WI38 (cell line): ENCODE measurements around the gene GMDS.
"Not testable (repeated sequence)": the region's sequence is repeated elsewhere in the genome, so short reads cannot be mapped to it uniquely, and the experiment has no call there.

Experiments
- H3K4me3 ChIP-seq: 2 replicates; pipeline ENCODE4 v1.5.1; 2011; ENCODE audit warnings: low read depth, mild to moderate bottlenecking, control low read depth, low read length
- CTCF ChIP-seq: IDR thresholded peaks from 2 replicates; pipeline ENCODE4 v1.5.1; 2012; ENCODE audit warnings: low read depth, mild to moderate bottlenecking, control low read depth, low read length

Gene GMDS

GRCh38 chr6:1679688-1680068 is 565.7 kb downstream of the GMDS start:
- no peak for TF ChIP-seq CTCF
- H3K4me3 ChIP-seq: no peak overlapping the region

GRCh38 chr6:1679031-1679687 is 566.2 kb downstream of the GMDS start:
- H3K4me3 ChIP-seq: no peak overlapping the region
- no peak for TF ChIP-seq CTCF

GRCh38 chr6:1678201-1678600 is 567.2 kb downstream of the GMDS start:
- H3K4me3 ChIP-seq: no peak overlapping the region
- TF ChIP-seq CTCF: no peak

- no peak overlapping the region for H3K4me3 ChIP-seq
Observed at GRCh38 chr6:1672379-1672778, 573.0 kb downstream of the GMDS start.

GRCh38 chr6:1670711-1671462 is 574.5 kb downstream of the GMDS start:
- no peak for TF ChIP-seq CTCF
- no peak overlapping the region for H3K4me3 ChIP-seq

More at GRCh38 chr6:1672379-1672778, 573.0 kb downstream of the GMDS start:
- no peak for TF ChIP-seq CTCF

- H3K4me3 ChIP-seq: no peak overlapping the region
- TF ChIP-seq CTCF: no peak
Observed at GRCh38 chr6:1669996-1670395, 575.4 kb downstream of the GMDS start.

- H3K4me3 ChIP-seq: not testable (repeated sequence)
Observed at GRCh38 chr6:1668456-1668855, 576.9 kb downstream of the GMDS start.
